HG02981 (cell line): Measurements from ENCODE around the gene FXYD4.
"Not testable (repeated sequence)": the region's sequence is repeated elsewhere in the genome, so short reads cannot be mapped to it uniquely, and the experiment has no call there.

Experiments
- ATAC-seq: cut with Tn5 transposase; IDR thresholded peaks from one replicate; pipeline ENCODE4 v1.9.1; 2021; ENCODE audit warnings: mild to moderate bottlenecking, moderate library complexity; ENCODE audit not compliant: unreplicated experiment

FXYD4 gene, protein sequence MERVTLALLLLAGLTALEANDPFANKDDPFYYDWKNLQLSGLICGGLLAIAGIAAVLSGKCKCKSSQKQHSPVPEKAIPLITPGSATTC

DNA sequence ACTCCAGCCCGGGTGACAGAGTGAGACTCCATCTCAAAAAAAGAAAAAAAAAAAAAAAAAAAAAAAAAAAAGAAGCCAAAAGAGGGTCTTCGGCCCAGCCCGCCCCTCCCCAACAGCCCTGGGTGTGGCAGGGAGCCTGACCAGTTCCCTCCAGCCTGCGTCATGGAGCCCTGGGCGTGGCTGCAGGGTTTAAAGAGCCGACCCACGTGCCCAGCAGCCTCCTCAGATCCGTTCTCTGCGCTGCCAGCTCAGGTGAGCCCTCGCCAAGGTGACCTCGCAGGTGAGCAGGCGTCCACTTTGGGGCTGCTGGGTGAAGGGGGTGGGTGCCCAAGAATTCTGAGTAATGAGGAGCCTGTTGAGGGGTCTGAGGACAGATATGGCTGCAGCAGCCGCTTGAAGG, at the start of gene FXYD4:
FXYD4 (plus strand) TSS at position 219 of the 400 bp plus-strand sequence. CDS start 2,111 bp downstream, outside the sequence.
- no peak for ATAC-seq

DNA sequence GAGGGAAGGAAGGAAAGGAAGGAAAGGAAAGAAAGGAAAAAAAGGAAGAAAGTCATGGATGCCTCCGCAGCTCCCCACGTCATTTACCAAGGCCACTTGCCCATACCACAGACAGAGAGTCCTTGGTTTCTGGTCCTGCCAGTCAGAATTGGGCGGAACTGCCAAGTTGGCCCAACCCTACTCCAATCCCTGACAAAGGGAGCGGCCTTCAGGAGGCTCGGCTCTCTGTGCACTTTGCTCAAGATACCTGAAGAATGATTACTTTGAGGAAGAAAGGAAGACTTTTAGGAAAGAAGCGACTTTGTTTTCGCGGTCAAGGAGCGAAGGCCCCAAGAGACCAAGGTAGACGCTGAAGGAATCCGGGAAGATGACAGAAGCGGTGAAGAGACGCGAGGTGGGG, 49.1 kb upstream of the FXYD4 start:
- no peak for ATAC-seq

DNA sequence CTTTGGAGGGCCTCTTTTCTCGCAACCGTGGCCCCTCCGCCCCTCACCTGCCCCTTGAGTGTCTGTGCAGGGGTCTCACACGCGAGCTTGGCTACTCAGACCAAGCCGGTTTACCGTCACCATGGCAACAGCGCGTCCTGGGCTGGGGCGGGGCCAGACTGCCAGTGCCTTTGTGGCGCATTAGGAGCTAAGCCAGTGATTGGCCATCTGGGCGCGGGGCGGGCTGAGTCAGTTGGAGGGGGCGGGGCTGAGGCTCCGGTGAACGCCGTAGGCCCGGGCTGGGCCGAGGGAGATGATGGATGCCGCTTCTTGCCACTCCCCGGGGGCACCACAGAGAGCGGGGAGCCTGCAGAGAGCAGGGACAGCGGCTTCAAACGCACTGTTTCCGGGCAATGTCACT, 48.7 kb upstream of the FXYD4 start:
- ATAC-seq: peak; percentile 73

DNA sequence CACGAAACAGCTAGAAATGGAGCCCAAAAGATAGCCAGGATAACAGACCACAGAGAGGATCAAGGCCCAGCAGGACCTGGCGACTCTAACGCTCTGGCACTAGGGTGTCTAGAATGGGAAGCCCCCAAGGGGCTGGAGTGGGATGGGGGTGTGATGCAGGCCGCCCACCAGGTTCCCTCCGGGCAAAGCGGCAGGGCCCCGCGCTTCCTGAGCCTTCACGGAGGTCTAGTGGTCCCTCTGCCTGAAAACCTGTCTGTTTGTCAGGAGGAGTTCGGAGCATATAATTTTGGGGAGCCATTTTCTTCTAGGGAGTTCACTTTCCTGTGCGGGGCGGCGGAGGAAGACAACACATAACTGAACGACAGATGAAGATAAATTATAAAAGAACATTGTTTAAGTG, 48.2 kb upstream of the FXYD4 start:
- no peak for ATAC-seq

DNA sequence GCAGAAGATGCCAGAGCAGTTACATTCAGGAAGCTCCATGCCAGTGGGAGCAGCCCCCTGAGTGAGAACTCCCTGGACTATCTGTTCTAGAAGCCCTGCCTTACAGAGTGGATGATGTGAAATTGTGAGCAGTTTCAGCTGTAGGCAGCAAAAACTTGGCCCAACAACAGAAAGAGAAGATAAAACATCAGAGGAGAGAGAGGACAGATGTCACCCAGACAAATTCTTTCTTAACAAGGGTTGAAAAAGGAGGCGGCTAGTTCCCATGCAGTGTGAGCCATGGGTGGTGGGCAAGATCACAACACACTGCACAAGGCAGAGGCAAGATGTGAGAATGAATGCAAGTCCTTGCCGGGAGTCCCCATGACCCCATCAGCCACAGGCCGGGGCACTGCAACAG, 46.6 kb upstream of the FXYD4 start:
- no peak for ATAC-seq

DNA sequence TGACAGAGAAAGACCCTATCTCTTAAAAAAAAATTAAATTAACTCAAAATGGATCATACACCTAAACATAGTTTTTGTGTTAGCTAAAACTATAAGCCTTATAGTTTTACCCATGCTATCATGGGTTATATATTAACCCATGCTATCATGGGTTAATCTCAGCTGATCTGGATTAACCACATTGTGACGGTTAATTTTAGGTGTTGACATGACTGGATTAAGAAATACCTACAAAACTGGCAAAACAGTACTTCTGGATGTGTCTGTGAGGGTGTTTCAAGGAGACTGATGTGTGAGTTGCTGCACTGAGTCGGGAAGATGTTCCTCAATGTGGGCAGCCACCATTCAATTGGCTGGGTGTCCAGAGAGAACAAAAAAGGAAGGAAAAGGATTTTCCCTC, 44.3 kb upstream of the FXYD4 start:
- ATAC-seq: no peak

DNA sequence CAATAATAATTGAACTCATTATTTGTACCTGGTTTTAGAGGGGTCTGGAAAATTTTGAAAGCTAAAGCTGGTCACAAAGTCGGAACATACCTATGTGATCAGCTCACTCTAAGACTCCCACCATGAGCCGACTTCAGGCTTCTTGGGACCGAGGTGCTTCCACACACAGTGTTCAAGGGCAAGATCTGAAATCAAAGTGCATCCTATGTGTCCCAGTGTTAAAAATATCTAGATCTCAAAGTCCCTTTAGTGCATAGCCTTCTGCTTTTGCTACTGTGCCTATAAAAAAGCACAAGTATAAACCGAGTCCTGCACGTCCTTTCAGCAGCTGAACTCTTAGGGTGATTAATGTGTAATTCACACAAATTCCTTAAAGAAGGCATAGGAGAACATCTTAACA, 43.5 kb upstream of the FXYD4 start:
- no peak for ATAC-seq

DNA sequence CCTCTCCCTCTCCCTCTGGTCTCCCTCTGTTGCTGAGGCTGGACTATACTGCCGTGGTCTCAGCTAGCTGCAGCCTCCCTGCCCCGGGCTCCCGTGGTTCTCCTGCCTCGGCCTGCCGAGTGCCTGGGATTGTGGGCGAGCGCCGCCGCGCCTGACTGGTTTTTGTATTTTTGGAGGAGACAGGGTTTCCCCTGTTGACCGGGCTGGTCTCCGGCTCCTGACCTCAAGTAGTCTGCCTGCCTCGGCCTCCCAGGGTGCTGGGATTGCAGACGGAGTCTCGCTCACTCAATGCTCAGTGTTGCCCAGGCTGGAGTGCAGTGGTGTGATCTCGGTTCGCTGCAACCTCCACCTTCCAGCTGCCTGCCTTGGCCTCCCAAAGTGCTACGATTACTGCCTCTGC, 42.6 kb upstream of the FXYD4 start:
- ATAC-seq: not testable (repeated sequence)

DNA sequence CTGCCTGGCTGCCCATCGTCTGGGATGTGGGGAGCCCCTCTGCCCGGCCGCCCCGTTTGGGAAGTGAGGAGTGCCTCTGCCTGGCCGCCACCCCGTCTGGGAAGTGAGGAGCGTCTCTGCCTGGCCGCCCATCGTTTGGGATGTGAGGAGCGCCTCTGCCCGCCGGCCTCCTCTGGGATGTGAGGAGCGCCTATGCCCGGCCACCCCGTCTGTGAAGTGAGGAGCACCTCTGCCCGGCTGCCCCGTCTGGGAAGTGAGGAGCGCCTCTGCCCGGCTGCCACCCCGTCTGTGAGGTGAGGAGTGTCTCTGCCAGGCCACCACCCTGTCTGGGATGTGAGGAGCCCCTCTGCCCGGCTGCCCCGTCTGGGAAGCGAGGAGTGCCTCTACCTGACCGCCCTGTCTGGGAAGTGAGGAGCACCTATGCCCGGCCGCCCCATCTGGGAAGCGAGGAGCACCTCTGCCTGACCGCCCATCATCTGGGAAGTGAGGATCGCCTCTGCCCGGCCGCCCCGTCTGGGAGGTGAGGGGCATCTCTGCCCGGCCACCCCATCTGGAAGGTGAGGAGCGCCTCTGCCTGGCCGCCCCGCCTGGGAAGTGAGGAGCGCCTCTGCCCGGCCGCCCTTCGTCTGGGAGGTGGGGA, 42.1 kb upstream of the FXYD4 start:
- not testable (repeated sequence) for ATAC-seq

DNA sequence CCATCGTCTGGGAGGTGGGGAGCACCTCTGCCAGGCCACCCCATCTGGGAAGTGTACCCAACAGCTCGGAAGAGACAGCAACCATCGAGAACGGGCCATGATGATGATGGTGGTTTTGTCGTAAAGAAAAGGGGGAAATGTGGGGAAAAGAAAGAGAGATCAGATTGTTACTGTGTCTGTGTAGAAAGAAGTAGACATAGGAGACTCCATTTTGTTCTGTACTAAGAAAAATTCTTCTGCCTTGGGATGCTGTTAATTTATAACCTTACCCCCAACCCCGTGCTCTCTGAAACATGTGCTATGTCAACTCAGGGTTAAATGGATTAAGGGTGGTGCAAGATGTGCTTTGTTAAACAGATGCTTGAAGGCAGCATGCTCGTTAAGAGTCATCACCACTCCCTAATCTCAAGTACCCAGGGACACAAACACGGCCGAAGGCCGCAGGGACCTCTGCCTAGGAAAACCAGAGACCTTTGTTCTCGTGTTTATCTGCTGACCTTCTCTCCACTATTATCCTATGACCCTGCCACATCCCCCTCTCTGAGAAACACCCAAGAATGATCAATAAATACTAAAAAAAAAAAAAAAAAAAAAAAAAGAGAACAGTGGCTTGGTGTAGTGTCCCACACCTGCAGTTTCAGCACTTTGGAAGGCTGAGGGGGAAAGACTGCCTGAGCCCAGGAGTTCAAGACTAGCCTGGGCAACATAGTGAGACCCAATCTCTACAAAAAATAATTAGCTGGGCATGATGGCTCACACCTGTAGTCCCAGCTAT, 41.2 kb upstream of the FXYD4 start:
- not testable (repeated sequence) for ATAC-seq

DNA sequence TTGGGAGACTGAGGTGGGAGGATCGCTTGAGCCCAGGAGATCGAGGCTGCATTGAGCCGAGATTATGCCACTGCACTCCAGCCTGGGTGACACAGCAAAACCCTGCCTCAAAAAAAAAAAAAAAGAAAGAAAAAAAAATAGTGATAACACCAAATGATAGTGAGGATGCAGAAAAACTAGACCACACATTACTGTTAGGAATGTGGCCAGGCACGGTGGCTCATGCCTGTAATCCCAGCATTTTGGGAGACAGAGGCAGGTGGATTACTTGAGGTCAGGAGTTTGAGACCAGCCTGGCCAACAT, 40.7 kb upstream of the FXYD4 start:
- not testable (repeated sequence) for ATAC-seq

DNA sequence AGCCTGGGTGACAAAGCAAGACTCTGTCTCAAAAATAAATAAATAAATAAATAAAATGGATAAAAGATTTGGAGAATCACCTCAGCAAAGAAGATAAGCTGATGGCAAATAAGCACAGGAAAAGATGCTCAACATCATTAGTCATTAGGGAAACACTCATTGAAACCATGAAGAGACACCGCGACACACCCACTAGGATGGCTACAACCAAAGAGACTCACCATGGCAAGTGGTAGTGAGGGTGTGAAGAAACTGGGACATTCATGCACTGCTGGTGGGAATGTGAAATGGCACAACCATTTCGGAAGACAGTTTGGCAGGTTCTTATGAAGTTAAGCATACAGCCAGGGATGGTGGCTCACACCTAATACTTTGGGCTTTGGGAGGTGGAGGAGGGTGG, 37.8 kb upstream of the FXYD4 start:
- ATAC-seq: no peak

DNA sequence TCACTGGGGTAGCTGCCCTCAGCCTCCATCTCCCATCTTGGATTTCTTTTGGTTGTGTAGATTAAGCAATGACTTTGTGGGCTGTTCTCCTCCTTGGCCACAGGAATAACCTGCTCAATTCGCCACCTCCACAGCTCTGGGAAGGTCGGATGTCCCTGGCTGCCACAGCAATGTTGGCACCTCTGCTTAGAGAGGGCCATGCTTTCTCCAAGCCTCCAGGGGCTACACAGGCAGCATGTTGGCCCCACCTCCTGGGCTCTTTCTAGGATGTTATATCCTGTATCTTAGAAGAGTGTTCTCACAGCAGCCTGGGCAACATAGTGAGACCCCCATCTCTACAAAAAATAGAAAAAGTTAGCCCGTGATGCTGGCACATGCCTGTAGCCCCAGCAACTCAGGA, 35.4 kb upstream of the FXYD4 start:
- no peak for ATAC-seq

DNA sequence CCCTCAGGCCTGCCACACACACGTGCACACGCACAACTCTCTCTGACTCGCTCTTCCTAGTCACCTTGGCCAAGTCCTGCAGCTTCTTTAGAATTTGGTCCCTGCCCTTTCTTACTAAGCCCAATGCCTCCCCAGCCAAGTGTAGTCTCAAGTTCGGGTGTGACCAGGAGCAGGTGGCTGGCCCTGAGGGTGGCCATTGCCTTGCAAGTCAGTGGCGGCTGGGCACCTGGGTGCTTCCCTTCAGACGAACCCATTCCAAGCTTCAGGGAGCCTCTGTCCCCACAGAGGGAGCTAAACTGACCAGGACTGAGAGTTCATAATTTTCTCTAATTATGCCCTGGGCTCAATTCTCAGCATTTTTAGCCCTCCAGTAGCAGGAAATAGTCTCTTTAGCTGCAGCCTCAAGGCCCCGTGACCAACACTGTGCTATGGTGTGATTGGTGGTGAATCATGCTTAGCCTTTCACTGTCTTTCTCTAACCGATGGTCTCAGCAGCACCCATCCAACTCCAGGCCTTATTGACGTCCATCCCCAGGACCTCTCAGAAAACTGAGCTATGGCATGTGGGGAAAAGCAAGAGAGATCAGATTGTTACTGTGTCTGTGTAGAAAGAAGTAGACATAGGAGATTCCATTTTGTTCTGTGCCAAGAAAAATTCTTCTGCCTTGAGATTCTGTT, 34.7 kb upstream of the FXYD4 start:
- ATAC-seq: no peak

DNA sequence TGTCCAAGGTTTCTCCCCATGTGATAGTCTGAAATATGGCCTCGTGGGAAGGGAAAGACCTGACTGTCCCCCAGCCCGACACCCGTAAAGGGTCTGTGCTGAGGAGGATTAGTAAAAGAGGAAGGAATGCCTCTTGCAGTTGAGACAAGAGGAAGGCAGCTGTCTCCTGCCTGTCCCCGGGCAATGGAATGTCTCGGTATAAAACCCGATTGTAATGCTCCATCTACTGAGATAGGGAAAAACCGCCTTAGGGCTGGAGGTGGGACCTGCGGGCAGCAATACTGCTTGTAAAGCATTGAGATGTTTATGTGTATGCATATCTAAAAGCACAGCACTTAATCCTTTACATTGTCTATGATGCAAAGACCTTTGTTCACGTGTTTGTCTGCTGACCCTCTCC, 33.9 kb upstream of the FXYD4 start:
- ATAC-seq: not testable (repeated sequence)

DNA sequence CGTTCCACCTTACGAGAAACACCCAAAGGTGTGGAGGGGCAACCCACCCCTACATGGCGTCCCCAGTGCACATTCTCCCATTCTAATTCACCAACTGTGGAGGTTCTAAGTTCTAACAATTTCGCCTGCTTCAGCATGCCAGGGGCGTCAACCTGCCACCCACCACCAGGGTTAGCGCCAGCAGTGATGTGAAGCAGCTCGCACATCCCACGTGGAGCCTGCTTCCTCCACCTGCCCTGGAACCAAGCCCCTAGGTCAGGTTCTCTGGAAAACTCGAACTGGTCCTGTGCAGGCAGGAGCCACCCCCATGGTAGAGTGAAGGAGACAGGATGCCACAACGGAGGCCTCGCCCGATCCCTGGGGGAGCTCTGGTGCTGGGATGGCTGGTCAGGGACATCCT, 33.3 kb upstream of the FXYD4 start:
- no peak for ATAC-seq

DNA sequence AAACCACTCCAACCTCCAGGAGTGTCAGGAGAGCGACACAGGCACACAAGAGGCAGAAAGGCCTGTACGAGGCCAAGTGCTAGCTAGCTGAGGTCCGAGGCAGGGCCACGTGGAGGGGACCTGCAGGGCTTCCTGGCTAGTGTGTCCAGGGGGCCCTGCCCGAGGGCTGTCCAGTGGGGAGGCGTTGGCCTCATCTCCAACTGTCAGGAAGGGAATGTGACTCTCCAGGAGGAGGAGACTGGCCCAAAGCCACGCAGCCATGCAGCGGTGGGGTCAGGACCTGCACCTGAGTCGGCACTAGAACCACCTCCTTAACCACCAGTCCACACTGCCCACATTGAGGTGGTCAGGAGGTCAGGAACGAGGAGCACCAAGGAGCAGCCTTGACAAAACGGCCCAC, 32.3 kb upstream of the FXYD4 start:
- no peak for ATAC-seq

DNA sequence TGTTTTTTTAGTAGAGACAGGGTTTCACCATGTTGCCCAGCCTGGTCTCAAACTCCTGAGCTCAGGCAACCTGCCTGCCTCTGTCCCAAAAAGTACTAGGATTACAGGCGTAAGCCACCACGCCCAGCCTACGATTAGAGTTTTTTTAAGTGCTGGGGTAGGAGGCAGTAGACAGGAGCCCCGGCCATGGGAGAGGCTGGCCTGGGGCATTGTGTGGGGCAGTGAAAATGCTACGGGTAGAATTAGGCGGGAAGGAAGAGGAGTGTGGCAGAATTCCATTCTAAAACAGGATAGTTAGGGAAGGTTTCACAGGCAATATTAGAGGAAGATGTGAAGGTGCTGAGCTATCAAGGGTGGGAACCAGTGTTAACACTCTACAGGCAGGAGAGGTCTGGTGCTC, 31.3 kb upstream of the FXYD4 start:
- no peak for ATAC-seq

DNA sequence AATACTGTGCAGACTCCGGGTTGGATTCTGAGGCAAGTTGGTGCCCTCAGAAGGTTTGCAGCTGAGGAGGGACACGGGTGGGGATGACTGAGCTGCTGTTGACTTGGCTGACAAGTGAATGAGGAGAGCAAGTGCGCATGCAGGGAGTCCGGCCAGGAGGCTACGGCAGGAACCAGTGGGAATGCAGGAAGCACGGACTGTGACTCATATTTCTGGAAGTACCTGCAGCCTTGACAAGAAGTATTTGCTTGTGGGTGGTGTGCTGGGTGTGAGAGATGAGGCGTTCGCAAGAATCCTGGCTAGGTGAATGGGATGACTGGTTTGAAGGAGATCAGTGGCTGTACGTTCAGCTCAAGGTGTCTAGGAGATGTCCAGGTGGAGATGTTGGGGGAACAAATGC, 30.8 kb upstream of the FXYD4 start:
- no peak for ATAC-seq

DNA sequence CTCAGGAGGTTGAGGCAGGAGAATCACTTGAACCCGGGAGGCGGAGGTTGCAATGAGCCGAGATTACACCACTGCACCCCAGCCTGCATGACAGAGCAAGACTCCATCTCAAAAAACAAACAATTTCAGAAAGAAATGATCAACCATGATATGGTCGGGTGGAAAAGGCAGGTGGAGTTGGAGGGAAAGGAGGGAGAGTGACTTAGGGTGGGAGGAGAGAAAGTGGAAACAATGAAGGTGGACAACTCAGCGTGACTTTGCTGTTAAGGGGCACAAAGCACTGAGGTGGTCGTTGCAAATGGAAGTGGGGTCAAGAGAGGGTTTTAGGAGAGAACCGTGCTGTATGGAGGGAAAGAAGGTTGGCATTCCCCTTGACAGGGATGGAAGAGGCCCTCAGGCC, 30.0 kb upstream of the FXYD4 start:
- ATAC-seq: no peak

DNA sequence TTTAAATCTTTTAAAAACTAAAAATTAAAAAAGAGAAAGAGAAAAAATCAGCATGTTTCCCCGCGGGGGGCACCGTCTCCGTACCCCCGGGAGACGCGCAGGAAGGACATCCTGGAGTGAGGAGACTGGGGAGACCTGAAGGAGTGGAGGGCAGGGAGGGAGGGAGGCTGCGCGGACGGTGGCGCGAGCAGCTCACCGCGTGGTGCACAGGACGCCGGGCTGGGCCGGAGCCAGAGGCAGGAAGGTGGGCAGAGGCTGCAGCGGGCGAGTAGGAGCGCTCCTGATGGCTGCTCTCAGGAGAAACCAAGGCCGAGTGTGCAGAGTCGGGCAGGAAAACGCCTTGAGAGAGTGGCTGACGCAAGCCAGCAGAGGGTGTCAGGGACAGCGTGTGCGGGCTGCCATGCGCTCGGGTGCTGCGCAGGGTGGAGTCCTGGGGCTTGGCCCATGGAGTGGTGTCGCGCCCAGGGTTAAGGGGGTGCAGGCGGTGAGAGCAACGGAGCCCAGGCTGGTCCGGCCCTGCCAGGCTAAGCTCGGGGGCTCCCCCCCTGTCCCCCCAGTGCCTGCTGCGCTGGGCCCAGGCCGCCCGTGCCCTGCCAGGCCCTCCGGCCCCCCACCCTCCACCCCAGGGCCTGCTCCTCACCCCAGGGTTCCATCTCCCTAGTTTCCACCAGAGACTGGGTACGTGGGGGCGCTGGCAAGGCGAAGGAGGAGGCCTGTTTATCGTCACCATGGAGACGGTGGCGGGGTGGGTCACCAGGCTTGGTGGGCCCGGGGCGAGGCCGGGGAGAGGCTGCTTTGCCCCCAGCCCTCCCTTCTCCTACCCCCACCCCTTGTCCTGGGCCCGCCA, 28.9 kb upstream of the FXYD4 start:
- ATAC-seq: no peak
